HG03565 (cell line): ENCODE data around the gene SLC46A2.

Source experiments
- ATAC-seq: cut with Tn5 transposase; IDR thresholded peaks from one replicate; pipeline ENCODE4 v1.9.1; 2021; ENCODE audit warnings: mild to moderate bottlenecking, moderate library complexity; ENCODE audit not compliant: unreplicated experiment

Gene SLC46A2

GRCh38 chr9:112860451-112860850, 30.2 kb downstream of the SLC46A2 start:
- ATAC-seq: no peak

- ATAC-seq: peak; percentile 60
These were observed 32.0 kb downstream of the SLC46A2 start for GRCh38 chr9:112858625-112859147.

GRCh38 chr9:112858005-112858404, 32.7 kb downstream of the SLC46A2 start:
- no peak for ATAC-seq

- ATAC-seq: no peak
These were observed 33.8 kb downstream of the SLC46A2 start for GRCh38 chr9:112856843-112857242.

- no peak for ATAC-seq
These were observed 34.5 kb downstream of the SLC46A2 start for GRCh38 chr9:112856200-112856599.

- no peak for ATAC-seq
These were observed 36.0 kb downstream of the SLC46A2 start for GRCh38 chr9:112854657-112855056.

GRCh38 chr9:112853882-112854585, 36.6 kb downstream of the SLC46A2 start:
- no peak for ATAC-seq

GRCh38 chr9:112852741-112853504, 37.8 kb downstream of the SLC46A2 start:
- ATAC-seq: no peak

- no peak for ATAC-seq
These were observed 39.8 kb downstream of the SLC46A2 start for GRCh38 chr9:112850840-112851239.

- ATAC-seq: no peak
These were observed 41.2 kb downstream of the SLC46A2 start for GRCh38 chr9:112849363-112849922.

GRCh38 chr9:112848316-112849151, 42.1 kb downstream of the SLC46A2 start:
- no peak for ATAC-seq

- no peak for ATAC-seq
These were observed 43.9 kb downstream of the SLC46A2 start for GRCh38 chr9:112846528-112847488.

- peak; percentile 46 for ATAC-seq
These were observed 45.7 kb downstream of the SLC46A2 start for GRCh38 chr9:112844771-112845542.

- ATAC-seq: no peak
These were observed 48.1 kb downstream of the SLC46A2 start for GRCh38 chr9:112842555-112842954.

GRCh38 chr9:112841261-112841660, 49.4 kb downstream of the SLC46A2 start:
- no peak for ATAC-seq

GRCh38 chr9:112839331-112839730, 51.3 kb downstream of the SLC46A2 start:
- ATAC-seq: no peak

GRCh38 chr9:112838342-112838741, 52.3 kb downstream of the SLC46A2 start:
- ATAC-seq: no peak

GRCh38 chr9:112836394-112836793, 54.3 kb downstream of the SLC46A2 start:
- no peak for ATAC-seq

- no peak for ATAC-seq
These were observed 57.6 kb downstream of the SLC46A2 start for GRCh38 chr9:112833081-112833480.
